ENCODE data around the gene ARSG. TPM values are rescaled to one million over a fixed set of nuclear protein-coding genes. Genes with fewer than 3 reads are reported as not detected.
A peak's percentile ranks its signal among the peaks of the same experiment; 100 is the strongest.

The ARSG gene
- total and polyA plus RNA-seq, 2 of the 13 experiments (the other 11 are each of a cell fraction or from before 2014, with no cell fraction given): 3.7 to 15.2 TPM

DNA sequence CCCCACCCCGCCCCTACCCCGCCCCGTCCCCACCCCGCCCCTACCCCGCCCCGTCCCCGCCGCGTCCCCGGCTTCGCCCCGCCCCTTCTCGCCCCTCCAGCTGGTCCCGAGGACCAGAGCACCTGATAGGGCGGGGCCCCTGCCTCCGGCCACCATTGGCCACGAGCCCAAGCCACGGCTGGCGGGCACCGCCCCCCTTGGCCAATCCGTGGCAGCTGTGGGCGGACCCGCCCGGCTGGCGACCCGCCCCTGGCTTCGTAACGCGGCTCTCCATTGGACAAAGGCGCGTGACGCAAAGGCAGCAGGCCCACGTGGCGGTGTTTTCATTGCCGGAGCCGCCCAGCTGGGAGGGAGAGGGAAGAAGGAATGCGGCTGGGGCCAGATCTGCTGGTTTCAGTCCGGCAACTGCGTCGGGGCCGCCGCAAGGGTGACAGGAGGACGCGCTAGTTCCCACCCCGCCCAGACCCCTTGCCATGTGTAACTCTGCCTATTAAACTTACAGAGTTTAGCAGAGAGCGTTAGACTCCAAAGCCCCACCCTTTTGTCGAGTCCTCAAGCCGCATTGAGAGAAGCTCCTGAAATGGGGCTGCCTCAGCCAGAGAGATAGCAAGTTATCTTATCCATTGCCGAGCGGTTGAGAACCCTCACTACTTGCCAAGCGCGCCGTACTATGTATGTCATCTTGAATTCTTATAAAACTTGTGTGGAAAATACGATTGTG lies 166.4 kb downstream of the ARSG start (continued):
- TF ChIP-seq, protein P1, sequence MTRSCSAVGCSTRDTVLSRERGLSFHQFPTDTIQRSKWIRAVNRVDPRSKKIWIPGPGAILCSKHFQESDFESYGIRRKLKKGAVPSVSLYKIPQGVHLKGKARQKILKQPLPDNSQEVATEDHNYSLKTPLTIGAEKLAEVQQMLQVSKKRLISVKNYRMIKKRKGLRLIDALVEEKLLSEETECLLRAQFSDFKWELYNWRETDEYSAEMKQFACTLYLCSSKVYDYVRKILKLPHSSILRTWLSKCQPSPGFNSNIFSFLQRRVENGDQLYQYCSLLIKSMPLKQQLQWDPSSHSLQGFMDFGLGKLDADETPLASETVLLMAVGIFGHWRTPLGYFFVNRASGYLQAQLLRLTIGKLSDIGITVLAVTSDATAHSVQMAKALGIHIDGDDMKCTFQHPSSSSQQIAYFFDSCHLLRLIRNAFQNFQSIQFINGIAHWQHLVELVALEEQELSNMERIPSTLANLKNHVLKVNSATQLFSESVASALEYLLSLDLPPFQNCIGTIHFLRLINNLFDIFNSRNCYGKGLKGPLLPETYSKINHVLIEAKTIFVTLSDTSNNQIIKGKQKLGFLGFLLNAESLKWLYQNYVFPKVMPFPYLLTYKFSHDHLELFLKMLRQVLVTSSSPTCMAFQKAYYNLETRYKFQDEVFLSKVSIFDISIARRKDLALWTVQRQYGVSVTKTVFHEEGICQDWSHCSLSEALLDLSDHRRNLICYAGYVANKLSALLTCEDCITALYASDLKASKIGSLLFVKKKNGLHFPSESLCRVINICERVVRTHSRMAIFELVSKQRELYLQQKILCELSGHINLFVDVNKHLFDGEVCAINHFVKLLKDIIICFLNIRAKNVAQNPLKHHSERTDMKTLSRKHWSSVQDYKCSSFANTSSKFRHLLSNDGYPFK (CRISPR knock-in tag; IDR thresholded peaks at IDR 0.05; ENCODE audit: borderline replicate concordance): peak; percentile 52; the same call in 1 of the 2 replicates
- TF ChIP-seq, protein P2, sequence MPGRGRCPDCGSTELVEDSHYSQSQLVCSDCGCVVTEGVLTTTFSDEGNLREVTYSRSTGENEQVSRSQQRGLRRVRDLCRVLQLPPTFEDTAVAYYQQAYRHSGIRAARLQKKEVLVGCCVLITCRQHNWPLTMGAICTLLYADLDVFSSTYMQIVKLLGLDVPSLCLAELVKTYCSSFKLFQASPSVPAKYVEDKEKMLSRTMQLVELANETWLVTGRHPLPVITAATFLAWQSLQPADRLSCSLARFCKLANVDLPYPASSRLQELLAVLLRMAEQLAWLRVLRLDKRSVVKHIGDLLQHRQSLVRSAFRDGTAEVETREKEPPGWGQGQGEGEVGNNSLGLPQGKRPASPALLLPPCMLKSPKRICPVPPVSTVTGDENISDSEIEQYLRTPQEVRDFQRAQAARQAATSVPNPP (CRISPR knock-in tag; IDR thresholded peaks at IDR 0.05): no peak
- TF ChIP-seq, protein P3, sequence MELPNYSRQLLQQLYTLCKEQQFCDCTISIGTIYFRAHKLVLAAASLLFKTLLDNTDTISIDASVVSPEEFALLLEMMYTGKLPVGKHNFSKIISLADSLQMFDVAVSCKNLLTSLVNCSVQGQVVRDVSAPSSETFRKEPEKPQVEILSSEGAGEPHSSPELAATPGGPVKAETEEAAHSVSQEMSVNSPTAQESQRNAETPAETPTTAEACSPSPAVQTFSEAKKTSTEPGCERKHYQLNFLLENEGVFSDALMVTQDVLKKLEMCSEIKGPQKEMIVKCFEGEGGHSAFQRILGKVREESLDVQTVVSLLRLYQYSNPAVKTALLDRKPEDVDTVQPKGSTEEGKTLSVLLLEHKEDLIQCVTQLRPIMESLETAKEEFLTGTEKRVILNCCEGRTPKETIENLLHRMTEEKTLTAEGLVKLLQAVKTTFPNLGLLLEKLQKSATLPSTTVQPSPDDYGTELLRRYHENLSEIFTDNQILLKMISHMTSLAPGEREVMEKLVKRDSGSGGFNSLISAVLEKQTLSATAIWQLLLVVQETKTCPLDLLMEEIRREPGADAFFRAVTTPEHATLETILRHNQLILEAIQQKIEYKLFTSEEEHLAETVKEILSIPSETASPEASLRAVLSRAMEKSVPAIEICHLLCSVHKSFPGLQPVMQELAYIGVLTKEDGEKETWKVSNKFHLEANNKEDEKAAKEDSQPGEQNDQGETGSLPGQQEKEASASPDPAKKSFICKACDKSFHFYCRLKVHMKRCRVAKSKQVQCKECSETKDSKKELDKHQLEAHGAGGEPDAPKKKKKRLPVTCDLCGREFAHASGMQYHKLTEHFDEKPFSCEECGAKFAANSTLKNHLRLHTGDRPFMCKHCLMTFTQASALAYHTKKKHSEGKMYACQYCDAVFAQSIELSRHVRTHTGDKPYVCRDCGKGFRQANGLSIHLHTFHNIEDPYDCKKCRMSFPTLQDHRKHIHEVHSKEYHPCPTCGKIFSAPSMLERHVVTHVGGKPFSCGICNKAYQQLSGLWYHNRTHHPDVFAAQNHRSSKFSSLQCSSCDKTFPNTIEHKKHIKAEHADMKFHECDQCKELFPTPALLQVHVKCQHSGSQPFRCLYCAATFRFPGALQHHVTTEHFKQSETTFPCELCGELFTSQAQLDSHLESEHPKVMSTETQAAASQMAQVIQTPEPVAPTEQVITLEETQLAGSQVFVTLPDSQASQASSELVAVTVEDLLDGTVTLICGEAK (IDR thresholded peaks at IDR 0.05): no peak
- TF ChIP-seq, protein P3 (CRISPR knock-in tag; IDR thresholded peaks at IDR 0.05): no peak
- no peak for TF ChIP-seq ZNF607 (CRISPR knock-in tag; IDR thresholded peaks at IDR 0.05; ENCODE audit: borderline replicate concordance)
- peak; percentile 87 for TF ChIP-seq DMAP1 (CRISPR knock-in tag; IDR thresholded peaks at IDR 0.05)
- TF ChIP-seq, protein P4, sequence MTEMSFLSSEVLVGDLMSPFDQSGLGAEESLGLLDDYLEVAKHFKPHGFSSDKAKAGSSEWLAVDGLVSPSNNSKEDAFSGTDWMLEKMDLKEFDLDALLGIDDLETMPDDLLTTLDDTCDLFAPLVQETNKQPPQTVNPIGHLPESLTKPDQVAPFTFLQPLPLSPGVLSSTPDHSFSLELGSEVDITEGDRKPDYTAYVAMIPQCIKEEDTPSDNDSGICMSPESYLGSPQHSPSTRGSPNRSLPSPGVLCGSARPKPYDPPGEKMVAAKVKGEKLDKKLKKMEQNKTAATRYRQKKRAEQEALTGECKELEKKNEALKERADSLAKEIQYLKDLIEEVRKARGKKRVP (CRISPR knock-in tag; IDR thresholded peaks at IDR 0.05): peak in 1 of 2 experiments; percentile 53; a peak in 1 of 4 replicates
- TF ChIP-seq ZNF775 (CRISPR knock-in tag; IDR thresholded peaks at IDR 0.05; ENCODE audit: borderline replicate concordance): no peak
- TF ChIP-seq, protein P5, sequence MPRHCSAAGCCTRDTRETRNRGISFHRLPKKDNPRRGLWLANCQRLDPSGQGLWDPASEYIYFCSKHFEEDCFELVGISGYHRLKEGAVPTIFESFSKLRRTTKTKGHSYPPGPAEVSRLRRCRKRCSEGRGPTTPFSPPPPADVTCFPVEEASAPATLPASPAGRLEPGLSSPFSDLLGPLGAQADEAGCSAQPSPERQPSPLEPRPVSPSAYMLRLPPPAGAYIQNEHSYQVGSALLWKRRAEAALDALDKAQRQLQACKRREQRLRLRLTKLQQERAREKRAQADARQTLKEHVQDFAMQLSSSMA (CRISPR knock-in tag; IDR thresholded peaks at IDR 0.05): no peak
- TF ChIP-seq ERF (CRISPR knock-in tag; IDR thresholded peaks at IDR 0.05): peak; percentile 92; the same call in 1 of the 2 replicates
- TF ChIP-seq KAT7 (CRISPR knock-in tag; IDR thresholded peaks at IDR 0.05; ENCODE audit: borderline replicate concordance): 0 out of 2 replicates have a peak, but pooled peaks have one; percentile 15
- TF ChIP-seq FOXK2 (IDR thresholded peaks at IDR 0.05): peak; percentile 100
- TF ChIP-seq ZNF282 (IDR thresholded peaks at IDR 0.05; ENCODE audit: partially characterized antibody): no peak
- TF ChIP-seq FOXM1 (CRISPR knock-in tag; IDR thresholded peaks at IDR 0.05): no peak
